ENCODE data around the gene LRRC8C. TPM values are rescaled to one million over a fixed set of nuclear protein-coding genes. Genes with fewer than 3 reads are reported as not detected.

Gene LRRC8C
- total and polyA plus RNA-seq, 2 experiments from 2014 or later = 0.89 to 3.9 TPM

DNA sequence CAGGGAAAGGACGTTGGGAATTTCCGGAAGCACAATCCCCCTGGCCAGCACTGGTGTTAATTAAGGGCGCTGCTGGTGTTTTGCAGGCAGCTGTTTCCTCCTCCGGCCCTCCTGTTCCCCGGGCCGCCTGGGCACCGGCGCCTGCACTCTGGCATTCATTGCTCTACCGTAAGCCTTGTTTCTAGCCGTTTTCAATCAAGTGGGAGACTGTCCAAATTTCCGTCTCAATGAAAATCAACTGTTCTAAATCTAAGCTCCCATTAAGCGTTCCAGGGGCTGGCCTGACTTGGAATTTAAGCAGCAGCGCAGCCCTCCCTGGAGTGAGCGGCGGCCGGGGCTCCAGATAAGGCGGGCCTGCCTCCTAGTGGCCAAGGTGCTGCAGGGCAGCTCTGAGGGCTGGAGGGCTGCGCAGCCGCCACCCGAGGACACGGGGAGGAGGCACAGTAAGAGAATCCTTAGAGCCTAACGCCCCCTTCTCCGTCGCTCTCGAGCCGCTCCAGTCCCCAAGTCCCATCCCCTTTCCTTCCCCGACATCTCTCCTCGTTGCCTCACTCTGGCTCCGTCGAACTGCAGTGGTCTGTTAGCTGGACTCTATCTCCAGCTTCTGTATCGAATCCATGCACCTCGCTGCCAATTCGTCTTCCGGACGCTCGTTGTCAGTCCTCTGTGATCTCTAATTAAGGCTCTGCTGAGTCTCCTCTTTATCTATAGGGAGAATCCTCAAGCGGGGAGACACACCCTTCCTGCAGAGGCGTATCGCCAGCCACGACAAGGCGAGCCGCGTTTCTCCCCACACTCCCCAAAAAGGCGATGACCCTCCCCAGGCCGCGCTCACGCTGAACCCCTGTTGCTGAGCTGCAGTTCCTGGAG lies 130.1 kb downstream of the LRRC8C start:
- Histone ChIP-seq H3K9me2 (ENCODE audit: insufficient read depth) (no peaks in the 10 kb centered on the region), H4K20me1 (replicated peaks; ENCODE audit: insufficient read depth) (no peaks in the 10 kb centered on the region), H3K36me3 (ENCODE audit: insufficient read depth) (no peaks in the 10 kb centered on the region), H3K4me2 (peak overlapping the region; percentile 94), H2AFZ (peak overlapping the region; percentile 100), H3K79me2 (replicated peaks; ENCODE audit: insufficient read depth) (no peaks in the 10 kb centered on the region), H3K27me3 (ENCODE audit: insufficient read depth) (peaks cover 36% of the 10 kb centered on the region), H3K4me1 (ENCODE audit: insufficient read depth) (no peaks in the 10 kb centered on the region), H3K27ac (ENCODE audit: low read depth) (no peak overlapping the region), H3F3A (replicated peaks; ENCODE audit: low read depth) (0 out of 2 replicates have a peak, but pooled peaks cover 8% of the 10 kb centered on the region), H3K4me3 (peak overlapping the region; percentile 90)
- DNase-seq (ENCODE audit: low spot score) = peak; percentile 95
- peaks cover 20% of the 10 kb centered on the region for H3K27me3 Mint-ChIP-seq (ENCODE audit: insufficient read depth, low read depth, poor library complexity)
- no peak overlapping the region for H3K27ac Mint-ChIP-seq
- no peaks in the 10 kb centered on the region for H3K9me3 Mint-ChIP-seq
- peak overlapping the region; percentile 80 for H3K4me3 Mint-ChIP-seq
- no peaks in the 10 kb centered on the region for H3K36me3 Mint-ChIP-seq (ENCODE audit: low read depth)
- TF ChIP-seq ZNF114 (CRISPR knock-in tag; IDR thresholded peaks at IDR 0.05) = no peak
- TF ChIP-seq, protein P1, sequence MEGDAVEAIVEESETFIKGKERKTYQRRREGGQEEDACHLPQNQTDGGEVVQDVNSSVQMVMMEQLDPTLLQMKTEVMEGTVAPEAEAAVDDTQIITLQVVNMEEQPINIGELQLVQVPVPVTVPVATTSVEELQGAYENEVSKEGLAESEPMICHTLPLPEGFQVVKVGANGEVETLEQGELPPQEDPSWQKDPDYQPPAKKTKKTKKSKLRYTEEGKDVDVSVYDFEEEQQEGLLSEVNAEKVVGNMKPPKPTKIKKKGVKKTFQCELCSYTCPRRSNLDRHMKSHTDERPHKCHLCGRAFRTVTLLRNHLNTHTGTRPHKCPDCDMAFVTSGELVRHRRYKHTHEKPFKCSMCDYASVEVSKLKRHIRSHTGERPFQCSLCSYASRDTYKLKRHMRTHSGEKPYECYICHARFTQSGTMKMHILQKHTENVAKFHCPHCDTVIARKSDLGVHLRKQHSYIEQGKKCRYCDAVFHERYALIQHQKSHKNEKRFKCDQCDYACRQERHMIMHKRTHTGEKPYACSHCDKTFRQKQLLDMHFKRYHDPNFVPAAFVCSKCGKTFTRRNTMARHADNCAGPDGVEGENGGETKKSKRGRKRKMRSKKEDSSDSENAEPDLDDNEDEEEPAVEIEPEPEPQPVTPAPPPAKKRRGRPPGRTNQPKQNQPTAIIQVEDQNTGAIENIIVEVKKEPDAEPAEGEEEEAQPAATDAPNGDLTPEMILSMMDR (conservative IDR thresholded peaks at IDR 0.05; ENCODE audit: low read depth in 2 of 2) = peak; percentile 94 to 98
- peaks cover 14% of the 10 kb centered on the region for H3K4me1 Mint-ChIP-seq
- peak; percentile 99 for ATAC-seq

DNA sequence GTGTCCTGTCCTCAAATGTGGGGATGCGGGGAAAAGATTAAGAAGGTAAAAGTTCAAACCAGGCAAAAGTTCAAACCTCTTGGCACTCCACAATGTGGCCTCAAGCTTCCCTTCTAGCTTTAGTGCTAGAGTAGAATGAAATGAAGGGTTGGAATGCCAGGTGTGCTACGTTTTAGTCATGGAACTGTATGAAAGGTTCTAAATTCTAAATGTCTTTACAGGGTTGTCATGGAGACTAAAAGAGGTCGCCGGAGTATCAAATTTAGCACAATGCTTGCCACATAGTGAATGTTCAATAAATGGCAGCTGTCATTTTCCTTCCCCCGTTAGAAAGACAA lies 130.7 kb downstream of the LRRC8C start:
- ATAC-seq (no peak), DNase-seq (ENCODE audit: low spot score) (peak; percentile 30)
- Histone ChIP-seq H3K79me2 (replicated peaks; ENCODE audit: insufficient read depth) (no peaks in the 10 kb centered on the region), H3K27ac (ENCODE audit: low read depth) (no peak overlapping the region), H3K4me3 (peak overlapping the region; percentile 90), H3K4me2 (peak overlapping the region; percentile 94), H3K9me2 (ENCODE audit: insufficient read depth) (no peaks in the 10 kb centered on the region), H3K27me3 (ENCODE audit: insufficient read depth) (peaks cover 36% of the 10 kb centered on the region), H3K4me1 (ENCODE audit: insufficient read depth) (no peaks in the 10 kb centered on the region), H3F3A (replicated peaks; ENCODE audit: low read depth) (0 out of 2 replicates have a peak, but pooled peaks cover 8% of the 10 kb centered on the region), H3K36me3 (ENCODE audit: insufficient read depth) (no peaks in the 10 kb centered on the region), H2AFZ (peak overlapping the region; percentile 100), H4K20me1 (replicated peaks; ENCODE audit: insufficient read depth) (no peaks in the 10 kb centered on the region)
- Mint-ChIP-seq H3K27me3 (ENCODE audit: insufficient read depth, low read depth, poor library complexity) (peaks cover 20% of the 10 kb centered on the region), H3K9me3 (no peaks in the 10 kb centered on the region), H3K4me1 (peaks cover 13% of the 10 kb centered on the region), H3K4me3 (peak overlapping the region; percentile 80), H3K36me3 (ENCODE audit: low read depth) (no peaks in the 10 kb centered on the region), H3K27ac (no peak overlapping the region)
- TF ChIP-seq, protein P1 (conservative IDR thresholded peaks at IDR 0.05; ENCODE audit: low read depth in 2 of 2) = no peak
- no peak for TF ChIP-seq JUNB (IDR thresholded peaks at IDR 0.05; ENCODE audit: unreplicated experiment)
- TF ChIP-seq CREB1 (CRISPR knock-in tag; IDR thresholded peaks at IDR 0.05; ENCODE audit: low read depth) = no peak
- TF ChIP-seq ZNF462 (CRISPR knock-in tag; IDR thresholded peaks at IDR 0.05) = no peak
- no peak for TF ChIP-seq ZNF114 (CRISPR knock-in tag; IDR thresholded peaks at IDR 0.05)
- no peak for TF ChIP-seq POLR2AphosphoS5 (IDR thresholded peaks at IDR 0.05; ENCODE audit: low read depth)
- no peak for TF ChIP-seq STAT1 (IDR thresholded peaks at IDR 0.05; ENCODE audit: unreplicated experiment)
- TF ChIP-seq EZH2 (IDR thresholded peaks at IDR 0.05; ENCODE audit: low read depth, unreplicated experiment) = no peak
- TF ChIP-seq EZH2phosphoT487 (IDR thresholded peaks at IDR 0.05; ENCODE audit: unreplicated experiment) = no peak

Data from GM23338 (cell line).